Mesothelial cell of epicardium (in vitro differentiated cells): ENCODE results near the gene AP2B1. TPM values are rescaled to one million over a fixed set of nuclear protein-coding genes. Genes with fewer than 3 reads are reported as not detected.

Experiments used
- DNase-seq, 2 experiments: peaks; one replicate each; pipeline ENCODE4 v3.0.0; 2021; ENCODE audit warnings: low spot score in 2 of 2; ENCODE audit not compliant: unreplicated experiment in 2 of 2
- H3K27ac Mint-ChIP-seq: 2 replicates; pipeline ENCODE4 v1.8.0; 2021; ENCODE audit warnings: mixed read lengths
- H3K27me3 Mint-ChIP-seq: 2 replicates; pipeline ENCODE4 v1.8.0; 2021; ENCODE audit warnings: low read depth, mixed read lengths
- H3K36me3 Mint-ChIP-seq: 2 replicates; pipeline ENCODE4 v1.8.0; 2021; ENCODE audit warnings: mixed read lengths
- H3K4me1 Mint-ChIP-seq: 2 replicates; pipeline ENCODE4 v1.8.0; 2021; ENCODE audit warnings: mixed read lengths
- H3K4me3 Mint-ChIP-seq: 2 replicates; pipeline ENCODE4 v1.8.0; 2021; ENCODE audit warnings: mild to moderate bottlenecking, moderate library complexity, mixed read lengths
- H3K9me3 Mint-ChIP-seq: 2 replicates; pipeline ENCODE4 v1.8.0; 2021; ENCODE audit warnings: mixed read lengths
- total RNA-seq: library from RNA; stranded (reverse); gene quantifications from 3 replicates; pipeline ENCODE4 v1.2.1, GENCODE V29; 2021
- TF ChIP-seq, protein P1 (sequence below): fragments of 200-600 bp; sonication (generic); IDR thresholded peaks from one replicate; pipeline ENCODE4 v1.5.0; 2021; ENCODE audit warnings: antibody characterized with exemption; ENCODE audit not compliant: unreplicated experiment

AP2B1 gene
- total RNA-seq, 1 donor from 2014 or later = 155 TPM

DNA sequence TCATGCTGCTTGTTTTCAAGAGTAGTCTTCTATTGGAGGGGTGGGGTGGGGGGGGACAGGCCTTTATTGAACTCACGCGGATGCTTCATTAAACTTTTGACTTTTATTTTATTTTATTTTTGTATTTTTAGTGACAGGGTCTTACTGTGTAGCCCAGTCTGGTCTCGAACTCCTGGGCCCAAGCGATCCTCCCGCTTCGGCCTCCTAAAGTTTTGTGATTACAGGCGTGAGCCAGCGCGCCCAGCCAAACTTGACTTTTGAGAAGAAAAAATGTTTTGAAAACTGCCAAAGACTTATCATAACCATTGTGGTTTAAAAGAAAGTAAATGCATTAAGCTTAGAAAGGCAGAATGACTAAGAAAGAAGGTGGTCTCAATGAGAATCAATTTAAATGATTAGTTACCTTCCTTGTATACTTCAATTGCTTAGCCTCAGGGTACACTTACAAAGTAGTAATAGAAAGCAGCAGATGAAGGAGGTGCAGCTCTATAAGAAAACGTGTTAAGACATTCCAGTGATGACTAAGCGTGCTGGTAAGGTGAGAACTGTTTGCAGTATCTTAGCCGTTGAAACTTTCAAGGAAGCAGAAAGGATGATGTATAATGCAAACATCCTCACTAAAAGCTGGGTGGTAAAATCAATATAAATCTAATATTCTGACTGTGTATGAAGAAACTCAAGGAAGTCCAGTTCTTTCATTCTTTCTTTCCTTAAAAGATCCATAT, 1.2 kb downstream of the AP2B1 start:
- peaks cover 13% of the 10 kb centered on the region for H3K27me3 Mint-ChIP-seq
- TF ChIP-seq, protein P1, sequence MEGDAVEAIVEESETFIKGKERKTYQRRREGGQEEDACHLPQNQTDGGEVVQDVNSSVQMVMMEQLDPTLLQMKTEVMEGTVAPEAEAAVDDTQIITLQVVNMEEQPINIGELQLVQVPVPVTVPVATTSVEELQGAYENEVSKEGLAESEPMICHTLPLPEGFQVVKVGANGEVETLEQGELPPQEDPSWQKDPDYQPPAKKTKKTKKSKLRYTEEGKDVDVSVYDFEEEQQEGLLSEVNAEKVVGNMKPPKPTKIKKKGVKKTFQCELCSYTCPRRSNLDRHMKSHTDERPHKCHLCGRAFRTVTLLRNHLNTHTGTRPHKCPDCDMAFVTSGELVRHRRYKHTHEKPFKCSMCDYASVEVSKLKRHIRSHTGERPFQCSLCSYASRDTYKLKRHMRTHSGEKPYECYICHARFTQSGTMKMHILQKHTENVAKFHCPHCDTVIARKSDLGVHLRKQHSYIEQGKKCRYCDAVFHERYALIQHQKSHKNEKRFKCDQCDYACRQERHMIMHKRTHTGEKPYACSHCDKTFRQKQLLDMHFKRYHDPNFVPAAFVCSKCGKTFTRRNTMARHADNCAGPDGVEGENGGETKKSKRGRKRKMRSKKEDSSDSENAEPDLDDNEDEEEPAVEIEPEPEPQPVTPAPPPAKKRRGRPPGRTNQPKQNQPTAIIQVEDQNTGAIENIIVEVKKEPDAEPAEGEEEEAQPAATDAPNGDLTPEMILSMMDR = no peak
- peaks cover 40% of the 10 kb centered on the region for H3K4me1 Mint-ChIP-seq
- H3K9me3 Mint-ChIP-seq = no peaks in the 10 kb centered on the region
- no peak for DNase-seq
- peak overlapping the region; percentile 95 for H3K4me3 Mint-ChIP-seq
- H3K27ac Mint-ChIP-seq = peak overlapping the region; percentile 98
- no peaks in the 10 kb centered on the region for H3K36me3 Mint-ChIP-seq

DNA sequence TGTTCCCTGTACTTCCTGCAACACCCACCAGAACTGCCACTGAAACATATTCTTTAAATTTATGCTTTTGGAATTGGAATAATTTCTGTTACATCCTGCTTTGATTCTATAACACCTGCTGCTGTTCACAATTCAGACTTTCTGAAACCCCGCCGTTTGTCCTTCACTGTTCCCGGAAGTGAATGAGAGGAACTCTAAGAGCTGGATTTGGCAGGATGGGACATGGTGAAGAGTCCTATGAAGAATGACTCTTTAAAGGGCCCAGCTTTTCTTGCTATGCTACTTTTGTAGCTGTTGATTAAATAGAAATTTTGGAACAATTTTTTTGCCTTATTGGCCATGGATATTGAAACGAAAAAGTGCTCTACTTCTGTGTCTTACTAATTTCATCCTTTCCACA, 8.9 kb downstream of the AP2B1 start:
- Mint-ChIP-seq H3K4me3 (no peak overlapping the region), H3K27ac (no peak overlapping the region), H3K36me3 (peaks cover 40% of the 10 kb centered on the region), H3K27me3 (no peaks in the 10 kb centered on the region), H3K4me1 (peaks cover 7% of the 10 kb centered on the region), H3K9me3 (no peaks in the 10 kb centered on the region)
- no peak for DNase-seq
- TF ChIP-seq, protein P1 = no peak

DNA sequence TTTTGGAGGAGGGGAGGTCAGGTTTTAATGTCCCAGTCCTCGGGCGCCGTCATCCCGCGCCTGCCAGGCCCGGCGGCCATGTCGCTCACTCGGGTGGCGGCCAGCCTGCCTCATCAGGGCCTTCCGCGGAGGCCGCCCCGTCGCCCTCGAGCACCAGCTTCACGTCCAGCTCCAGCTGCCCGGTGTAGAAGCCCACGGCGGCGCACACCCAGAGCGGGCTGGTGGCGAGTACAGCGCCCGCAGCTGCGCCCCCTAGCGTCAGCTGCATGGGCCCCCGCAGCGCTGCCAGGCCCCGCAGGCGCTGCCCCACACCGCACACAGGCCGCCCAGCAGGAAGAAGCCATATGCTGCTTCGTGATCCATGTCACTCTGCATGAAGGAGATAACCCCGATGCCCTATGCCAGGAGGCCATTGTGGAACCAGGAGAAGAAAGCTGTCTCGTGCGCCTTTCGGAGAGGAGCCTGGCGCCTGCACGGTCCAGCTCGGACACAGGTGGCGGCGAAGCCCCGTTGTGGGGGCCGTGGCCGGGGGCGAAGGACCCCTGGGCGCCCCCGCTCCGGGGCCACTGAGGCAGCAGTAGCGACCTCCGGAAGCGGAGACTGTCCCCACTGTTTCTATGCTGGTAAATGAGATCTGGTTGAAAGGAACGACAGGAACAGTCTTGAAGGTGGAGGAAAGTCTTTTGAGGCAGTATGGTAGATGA, 9.6 kb downstream of the AP2B1 start:
- no peak for DNase-seq
- Mint-ChIP-seq H3K27ac (no peak overlapping the region), H3K27me3 (no peaks in the 10 kb centered on the region), H3K9me3 (no peaks in the 10 kb centered on the region), H3K4me1 (peaks cover 5% of the 10 kb centered on the region), H3K4me3 (no peak overlapping the region), H3K36me3 (peaks cover 40% of the 10 kb centered on the region)
- TF ChIP-seq, protein P1 = no peak

DNA sequence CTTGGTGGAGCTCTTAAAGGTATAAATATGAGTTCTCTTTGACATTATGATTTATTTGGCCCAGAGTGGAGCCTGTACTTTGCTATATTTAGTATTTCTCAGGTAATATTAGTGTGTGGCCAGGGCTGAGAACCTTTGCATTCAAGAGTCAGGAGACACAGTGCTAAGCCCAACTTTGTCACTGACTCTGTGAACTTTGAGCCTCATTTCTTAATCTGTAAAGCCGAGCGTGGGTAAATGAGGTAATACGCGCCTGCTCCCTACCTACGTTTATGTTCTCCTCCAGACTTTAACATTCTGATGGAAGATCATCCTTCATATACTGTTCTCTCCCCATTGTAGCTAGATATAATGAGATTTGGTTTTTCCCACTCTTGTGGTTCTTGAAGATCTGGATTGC, 10.5 kb downstream of the AP2B1 start:
- Mint-ChIP-seq H3K4me1 (peaks cover 5% of the 10 kb centered on the region), H3K9me3 (no peaks in the 10 kb centered on the region), H3K4me3 (no peak overlapping the region), H3K36me3 (peaks cover 40% of the 10 kb centered on the region), H3K27me3 (no peaks in the 10 kb centered on the region), H3K27ac (no peak overlapping the region)
- TF ChIP-seq, protein P1 = no peak
- no peak for DNase-seq

GRCh38 chr17:35603674-35604073, 16.6 kb downstream of the AP2B1 start:
- Mint-ChIP-seq H3K4me3 (no peak overlapping the region), H3K27ac (no peak overlapping the region), H3K9me3 (no peaks in the 10 kb centered on the region), H3K27me3 (no peaks in the 10 kb centered on the region), H3K36me3 (peaks cover 23% of the 10 kb centered on the region), H3K4me1 (no peaks in the 10 kb centered on the region)
- TF ChIP-seq, protein P1 = no peak
- DNase-seq = no peak
